ENCODE data around the gene KIAA1671.

The KIAA1671 gene

DNA sequence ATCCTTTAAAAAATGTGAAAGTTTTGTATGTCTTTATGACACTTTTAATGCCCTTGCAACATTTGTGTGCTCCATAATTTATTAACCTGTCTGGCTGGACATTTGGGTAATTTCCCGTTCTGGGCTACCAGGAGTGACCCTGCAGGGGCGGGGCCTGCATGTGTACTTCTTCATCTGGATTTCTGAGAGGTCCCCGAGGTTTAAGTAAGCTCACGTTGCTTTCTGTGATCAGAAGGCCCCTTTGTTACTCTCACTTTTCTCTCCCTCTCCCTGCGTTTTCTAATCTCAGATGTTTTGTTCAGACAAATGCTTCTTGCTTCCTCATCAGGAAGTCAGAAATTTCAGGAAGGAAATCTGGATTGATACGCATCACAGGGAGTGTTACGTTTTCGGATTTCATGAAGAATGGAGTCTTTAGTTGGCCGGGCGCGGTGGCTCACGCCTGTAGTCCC is 168.3 kb downstream of the KIAA1671 start:
- DNase-seq = no peak

DNA sequence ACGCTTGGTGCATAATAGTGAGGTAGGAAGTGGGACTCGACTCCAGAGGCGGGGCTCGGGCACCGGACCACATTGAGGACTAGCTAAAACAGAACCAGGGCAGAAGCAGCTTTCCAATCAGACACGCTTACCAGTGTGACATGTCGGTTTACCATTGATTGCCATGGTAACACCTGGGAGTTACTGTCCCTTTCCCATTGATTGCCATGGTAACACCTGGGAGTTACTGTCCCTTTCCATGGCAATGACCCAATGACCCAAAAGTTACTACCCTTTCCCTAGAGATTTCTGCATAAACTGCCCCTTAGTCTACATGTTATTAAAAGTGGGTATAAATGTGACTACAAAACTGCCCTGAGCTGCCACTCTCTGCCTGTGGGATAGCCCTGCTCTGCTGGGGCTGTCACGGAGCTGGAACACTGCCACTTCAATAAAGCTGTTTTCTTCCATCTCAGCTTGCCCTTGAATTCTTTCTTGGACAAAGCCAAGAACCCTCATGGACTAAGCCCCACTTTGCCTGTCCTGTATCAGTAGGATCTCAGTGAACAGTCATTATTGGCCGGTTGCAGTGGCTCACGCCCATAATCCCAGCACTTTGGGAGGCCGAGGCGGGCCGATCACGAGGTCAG is 169.7 kb downstream of the KIAA1671 start:
- DNase-seq = no peak

DNA sequence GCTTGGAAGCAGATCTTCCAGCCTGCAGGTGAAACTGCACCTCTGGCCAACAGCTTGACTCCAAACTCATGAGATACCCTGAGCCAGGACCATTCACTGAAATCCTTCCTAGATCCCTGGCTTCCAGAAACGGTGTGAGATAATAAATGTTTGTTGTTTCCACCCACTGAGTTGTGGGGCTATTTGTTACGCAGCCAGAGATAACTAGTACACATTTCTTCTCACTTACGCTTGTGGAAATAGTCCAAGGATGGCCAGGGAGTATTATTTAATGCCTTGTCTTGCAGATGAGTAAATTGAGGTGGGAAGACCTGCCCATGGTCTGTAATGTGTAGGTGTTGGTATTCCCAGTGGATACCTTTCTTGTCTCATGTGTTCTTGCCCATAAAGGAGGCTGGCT is 171.2 kb downstream of the KIAA1671 start:
- DNase-seq = no peak

DNA sequence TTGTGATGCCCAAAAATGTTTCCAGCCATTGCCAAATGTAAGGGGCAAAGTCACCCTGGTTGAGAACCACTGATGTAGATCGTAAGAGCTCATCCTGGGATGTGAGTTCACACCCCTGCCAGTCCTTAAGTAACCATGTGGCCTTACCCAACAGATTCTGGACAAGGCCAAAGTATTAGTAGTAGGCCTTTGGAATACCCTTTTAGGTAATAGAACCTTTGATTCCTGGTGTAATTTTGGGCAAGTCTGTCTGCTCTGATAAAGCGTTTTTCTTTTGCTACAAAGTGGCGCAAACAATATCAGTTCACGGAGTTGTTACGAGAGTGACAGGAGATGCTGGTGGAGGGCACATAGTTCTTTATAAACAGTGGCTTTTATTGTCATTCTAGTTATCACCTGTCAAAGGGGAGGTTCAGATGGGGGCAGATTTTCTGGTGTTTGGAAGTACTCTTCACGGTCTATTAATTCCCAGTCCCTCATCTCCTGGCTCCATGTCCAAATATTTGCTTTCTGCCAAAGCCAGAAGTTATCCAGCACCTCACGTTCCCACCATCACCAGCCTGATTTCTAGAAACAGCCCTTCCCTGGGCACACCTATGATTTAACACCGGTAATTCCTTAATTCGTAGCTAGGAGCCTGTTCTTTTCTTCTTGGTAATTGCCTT is 173.3 kb downstream of the KIAA1671 start:
- DNase-seq = peak; percentile 85

DNA sequence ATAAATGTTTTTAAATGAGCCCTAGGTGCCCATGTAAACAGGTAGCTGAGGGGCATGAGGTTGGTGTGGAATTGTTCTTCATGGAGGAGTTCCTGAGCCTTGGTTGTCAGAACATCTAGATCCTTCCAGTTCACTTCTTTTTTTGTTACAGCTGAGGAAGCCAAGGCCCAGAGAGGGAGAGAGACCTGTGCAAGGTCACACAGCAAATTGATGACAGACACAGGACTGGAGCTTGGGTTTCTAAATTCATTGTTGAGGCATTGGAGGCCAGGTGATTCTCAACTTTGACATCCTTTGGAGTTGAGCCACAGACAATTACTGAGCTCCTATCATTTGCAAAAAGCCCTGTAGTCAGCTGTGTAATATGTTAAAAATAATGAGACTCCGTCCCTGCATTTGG is 174.0 kb downstream of the KIAA1671 start:
- DNase-seq = no peak

DNA sequence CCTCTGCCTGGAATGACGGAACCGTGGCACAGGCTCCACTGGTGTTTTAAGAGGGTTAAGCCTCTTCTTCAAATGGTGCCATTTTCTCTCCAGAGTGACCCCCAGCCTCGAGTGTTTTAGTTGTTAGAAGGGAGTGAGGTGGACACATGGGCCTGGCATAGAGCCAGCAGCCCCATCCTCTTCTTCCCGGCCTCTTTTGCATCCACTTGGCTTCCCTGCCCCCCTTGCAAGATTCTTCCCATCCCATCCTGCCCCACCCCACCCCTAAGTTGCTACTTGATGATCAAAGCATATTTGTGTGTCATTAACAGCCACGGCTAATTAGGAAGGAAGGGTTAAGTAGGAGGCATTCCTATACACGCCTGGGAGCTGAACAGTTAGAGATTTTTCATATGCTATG is 174.8 kb downstream of the KIAA1671 start:
- no peak for DNase-seq

DNA sequence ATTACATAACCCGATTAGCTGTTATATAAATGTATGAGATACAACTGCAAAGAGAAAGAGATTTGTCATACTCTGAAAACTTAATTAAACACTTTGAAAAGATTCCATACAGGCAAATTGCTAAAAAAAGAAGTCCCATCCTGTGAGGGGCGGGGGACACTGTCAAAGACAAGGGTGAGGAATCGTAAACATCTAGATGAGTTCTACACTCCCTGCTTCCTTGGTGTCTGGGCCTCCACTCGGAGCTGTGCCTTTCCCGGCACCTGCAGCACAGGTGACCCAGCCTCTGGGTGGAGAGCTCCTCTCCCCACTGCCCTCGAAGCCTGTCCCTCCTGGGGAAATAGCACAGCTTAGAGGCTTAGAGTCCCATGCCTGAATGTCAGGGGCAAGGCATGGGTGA is 177.9 kb downstream of the KIAA1671 start:
- no peak for DNase-seq

DNA sequence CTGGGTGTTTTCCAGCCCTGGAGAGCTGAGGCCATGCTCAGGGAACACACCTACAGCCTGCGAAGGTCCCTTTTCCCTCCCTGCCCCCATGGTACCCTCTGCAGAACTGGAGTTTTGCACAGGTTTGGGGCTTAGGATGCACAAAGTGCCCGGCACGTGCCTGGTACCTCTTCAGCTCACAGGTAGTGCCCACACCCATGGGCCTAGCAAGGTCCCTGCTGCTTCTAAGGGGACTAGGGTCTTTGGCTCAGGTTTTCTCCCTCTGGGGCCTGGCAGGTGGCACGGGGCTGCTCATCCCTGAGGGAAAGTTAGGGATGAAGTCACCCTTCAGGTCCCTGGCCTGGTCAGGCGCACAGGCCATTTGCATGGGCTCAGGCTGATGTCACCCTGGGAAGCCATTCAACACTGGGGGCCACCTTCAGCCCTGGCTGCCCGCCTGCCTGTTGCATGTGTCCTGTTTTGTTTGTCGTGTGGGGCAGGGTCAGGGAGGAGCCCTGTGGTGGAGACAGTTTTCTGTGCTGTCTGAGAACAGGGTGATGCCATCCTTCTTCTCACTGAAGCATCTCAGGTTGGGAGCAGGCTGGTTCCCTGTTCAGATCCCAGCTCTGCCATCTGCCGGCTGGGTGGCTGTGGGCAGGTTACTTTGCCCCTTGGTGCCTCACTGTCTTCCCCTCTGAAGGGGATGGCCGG is 178.8 kb downstream of the KIAA1671 start:
- no peak for DNase-seq

DNA sequence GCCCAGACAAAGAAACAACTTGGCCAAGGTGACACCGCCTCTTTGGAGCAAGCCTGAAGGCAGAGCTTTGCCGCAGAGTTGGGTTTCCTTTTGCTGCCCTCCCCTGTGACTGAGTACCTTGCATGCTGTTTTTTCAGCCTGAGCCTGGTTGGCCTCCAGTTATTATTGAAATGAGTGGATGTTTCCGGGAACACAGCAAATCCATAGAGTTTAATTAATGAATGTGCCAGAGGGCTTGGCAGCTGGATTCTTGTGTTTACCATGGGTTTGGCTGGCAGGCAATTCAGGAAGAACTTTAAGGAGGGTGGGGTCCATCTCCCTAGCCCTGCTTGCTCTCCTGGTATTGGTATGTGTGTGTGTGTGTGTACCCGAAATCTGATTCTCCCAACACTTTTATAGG is 181.5 kb downstream of the KIAA1671 start:
- DNase-seq = peak; percentile 72

DNA sequence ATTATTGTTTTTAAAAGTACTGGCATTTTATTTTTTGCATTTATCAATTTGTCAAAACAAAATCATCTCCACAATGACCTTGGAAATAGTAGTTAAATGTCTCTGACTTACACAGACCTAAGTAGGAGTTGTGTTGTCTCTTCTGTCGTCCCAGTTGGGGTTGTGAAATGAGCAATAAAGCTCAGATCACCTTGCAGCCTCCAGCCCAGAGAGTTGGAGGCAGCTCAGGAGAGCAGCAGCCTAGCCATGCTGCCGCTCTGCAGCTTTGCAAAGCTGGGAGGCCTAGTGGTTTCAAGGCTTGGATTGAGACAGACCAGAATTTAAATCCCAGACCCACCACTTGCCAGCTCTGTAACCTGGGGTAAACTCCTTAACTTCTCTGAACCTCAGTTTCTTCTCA is 181.9 kb downstream of the KIAA1671 start:
- DNase-seq = no peak

DNA sequence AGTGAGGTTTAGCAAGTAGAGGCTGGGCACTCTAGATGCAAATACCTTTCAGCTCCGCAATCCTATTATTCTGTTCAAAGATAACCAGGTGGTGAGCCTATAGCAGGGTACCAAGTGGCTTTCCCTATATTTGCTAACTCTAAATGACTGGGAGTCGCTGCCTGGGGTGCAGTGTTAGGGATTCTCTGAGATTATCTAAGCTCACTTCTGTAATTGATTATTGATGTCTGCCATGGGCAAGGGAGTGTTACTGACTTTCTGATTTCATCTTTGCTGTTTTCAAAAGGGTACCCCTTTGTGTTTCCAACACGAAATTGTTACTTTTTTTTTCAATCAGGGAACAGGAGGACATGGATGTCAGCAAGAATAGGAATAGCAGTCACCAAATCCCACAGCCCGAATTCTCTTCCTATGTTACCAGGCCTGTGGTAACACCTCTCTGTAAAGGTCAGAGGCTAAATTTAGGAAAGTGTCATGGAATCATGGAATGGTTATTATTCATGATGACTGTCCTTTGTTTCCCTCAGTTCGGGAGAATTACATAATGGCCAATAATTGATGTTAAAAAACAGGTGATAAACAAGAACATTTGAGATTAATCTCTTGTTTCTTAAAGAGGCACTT is 184.5 kb downstream of the KIAA1671 start:
- no peak for DNase-seq

DNA sequence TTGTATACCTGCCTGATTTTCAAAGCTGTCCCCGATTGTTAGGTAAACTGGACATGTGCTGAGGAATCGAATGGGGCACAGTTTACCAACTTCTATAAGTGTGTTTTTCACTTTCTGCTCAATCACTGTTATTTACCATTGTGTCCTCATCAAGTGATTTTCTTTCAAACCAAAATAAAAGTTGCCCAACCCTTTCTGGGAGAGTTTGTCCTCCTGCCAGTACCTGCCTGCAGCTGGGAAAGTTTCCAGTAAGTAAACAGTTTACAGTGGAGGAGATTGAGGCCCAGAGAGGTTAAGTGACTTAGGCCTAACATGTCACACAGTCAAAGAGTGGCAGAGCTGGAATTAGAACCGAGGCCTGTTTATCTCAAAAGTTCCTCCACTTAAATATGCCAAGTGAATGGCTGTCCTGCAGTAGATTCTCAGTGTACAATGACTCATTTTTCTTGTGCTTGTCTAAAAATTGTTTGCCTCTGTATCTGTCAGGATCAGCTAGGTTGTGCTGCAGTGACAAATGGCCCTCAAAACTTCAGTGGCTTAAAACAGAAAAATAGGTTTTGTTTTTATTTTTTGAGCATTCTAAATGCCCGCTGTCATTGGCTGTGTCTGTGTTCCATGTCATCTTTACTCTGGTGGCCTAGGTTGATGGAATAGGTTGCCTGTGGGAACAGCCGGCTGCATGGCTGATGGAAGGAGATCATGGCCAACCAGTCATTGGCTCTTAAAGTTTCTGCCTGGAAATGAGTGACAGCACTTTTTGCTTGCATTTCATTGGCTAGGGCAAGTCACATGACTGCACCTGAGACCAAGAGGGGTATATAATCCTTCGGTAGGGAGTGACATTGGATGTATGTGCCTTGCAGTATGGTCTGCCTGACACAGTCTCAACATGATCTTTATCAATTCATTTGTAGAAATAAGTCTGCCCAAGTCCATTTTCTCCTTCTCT is 185.3 kb downstream of the KIAA1671 start:
- no peak for DNase-seq

DNA sequence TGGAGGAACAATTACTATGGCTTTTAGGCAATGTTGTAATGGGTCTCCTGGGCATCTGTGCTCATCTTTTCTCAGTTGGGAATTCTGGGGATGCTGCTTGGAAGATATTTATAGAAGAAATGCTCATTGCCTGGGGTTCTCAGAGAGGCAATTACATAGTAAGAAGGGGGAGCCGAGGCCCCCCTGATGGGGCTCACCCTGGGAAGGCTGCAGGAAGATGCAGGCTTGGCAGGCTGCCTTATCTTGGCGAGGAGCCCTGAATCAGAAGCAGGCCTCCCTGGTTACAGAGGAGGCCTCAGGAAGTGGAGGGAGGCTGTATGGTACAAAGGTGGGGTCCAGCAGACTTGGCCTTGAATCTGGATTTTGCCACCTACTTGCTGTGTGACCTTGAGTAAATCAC is 186.5 kb downstream of the KIAA1671 start:
- peak; percentile 8 for DNase-seq

DNA sequence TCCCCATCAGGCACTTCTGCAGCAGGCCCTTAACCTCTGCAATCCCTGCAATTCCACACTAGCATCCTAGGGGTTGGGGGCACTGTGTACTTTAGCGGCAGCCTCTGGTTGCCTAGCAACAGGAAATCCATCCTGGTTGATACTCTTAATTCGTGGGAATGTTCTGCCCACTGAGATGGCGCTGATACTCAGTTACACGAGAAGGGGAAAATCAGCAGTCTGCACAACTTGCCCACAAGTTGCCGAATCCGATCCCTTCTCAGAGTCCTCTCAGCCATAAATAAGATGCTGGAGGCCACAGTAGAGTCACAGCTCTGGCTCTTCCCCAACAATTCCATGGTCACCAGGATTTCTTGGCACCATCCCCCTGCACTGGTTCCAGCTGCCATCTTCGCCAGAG is 189.6 kb downstream of the KIAA1671 start:
- no peak for DNase-seq

DNA sequence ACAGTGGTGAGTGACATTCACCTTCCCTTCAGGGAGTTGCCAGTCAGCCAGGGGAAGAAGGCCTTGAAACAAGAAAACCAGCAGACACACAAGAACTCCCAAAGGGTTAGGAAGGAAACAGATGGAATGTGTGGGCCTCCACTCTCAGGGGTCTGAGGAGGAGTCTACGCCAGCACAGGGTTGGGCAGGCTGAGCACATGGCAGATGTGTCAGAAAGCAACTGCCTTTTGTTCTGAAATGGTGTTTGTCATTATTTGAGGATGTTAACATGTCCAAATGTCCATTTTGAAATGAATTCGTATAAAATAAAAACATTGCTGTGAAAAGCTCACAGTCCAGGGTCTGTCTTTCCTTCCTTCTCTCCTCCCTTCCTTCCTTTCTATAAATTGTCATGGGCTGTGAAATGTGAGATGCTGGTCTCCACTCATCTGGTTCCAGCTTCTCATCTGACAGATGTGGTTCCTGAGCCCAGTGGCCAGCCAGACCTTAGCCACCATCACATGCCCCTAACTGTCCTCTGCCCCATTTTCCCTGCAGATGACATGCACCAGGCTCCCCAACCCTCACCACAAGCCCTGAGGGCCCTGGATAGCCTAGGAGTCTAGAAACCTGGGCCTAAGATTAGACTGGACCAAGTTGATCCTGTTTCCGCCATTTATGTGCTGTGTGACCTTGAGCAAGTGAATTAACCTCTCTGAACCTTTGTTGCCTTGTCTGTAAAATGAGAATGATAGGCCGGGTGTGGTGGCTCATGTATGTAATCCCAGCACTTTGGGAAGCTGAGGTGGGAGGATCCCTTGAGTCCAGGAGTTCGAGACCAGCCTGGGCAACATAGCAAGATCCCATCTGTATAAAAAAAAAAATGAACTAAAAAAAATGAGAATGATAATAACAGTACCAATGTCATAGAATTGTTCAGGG is 190.9 kb downstream of the KIAA1671 start:
- DNase-seq = no peak

DNA sequence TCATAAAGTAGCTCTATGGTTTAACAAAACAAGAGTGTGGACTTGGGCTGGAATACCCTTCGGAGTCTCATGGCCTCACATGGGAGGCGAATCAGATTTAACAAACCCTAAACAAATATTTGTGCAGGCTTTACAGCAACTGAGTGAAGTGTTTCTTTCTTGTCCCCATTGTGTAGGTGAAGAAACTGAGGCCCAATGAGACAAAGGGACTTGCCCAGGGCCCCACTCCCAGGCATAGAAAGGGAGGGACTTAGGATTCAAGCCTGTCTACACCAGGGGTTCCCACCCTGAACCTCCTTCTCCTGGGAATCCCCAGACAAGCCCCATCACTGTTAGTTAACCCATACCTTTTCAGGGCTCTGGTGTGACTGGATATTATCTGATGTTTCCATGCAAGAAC is 192.0 kb downstream of the KIAA1671 start:
- no peak for DNase-seq

DNA sequence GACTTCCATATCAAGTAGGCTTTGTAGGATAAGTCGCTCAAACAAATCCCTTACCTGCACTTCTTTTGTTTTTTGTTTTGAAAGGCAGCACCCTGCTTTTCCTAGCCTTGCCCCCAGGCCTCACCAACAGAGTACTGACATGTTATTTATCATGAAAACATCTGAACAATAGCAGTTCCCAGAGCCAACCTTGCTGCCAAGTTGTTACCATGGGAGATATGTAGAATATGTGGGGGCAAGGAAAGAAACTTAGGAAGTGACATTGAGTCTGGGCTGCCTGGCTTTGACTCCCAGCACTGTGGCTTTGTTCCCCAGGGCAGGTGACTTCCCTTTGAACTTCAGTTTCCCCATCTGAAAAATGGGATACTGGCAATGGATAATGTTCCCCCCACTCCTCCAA is 193.8 kb downstream of the KIAA1671 start:
- DNase-seq = no peak

DNA sequence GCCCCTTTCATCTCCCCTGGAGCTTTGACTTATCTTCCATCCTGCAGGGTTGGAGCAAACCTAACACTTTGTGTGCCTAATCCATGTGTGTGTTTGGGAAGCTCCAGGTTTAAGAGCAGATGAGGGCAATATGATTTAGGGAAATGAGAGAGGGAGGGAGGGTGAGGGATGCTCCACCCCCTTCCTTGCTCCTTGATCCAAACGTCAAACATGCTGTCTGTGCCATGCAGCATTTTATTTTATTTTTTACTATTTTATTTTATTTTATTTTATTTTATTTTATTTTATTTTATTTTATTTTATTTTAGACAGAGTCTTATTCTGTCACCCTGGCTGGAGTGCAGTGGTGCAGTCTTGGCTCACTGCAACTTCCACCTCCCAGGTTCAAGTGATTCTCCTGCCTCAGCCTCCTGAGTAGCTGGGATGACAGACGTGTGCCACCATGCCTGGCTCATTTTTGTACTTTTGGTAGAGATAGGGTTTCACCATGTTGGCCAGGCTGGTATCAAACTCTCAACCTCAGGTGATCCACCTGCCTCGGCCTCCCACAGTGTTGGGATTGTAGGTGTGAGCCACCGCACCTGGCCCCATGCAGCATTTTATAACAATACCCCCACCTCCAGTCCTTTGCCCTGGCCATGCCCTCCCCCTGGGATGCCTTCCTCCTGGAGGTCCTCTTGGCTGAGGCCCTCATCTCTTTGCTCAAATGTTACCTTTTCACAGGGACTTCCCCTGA is 194.6 kb downstream of the KIAA1671 start:
- DNase-seq = no peak

DNA sequence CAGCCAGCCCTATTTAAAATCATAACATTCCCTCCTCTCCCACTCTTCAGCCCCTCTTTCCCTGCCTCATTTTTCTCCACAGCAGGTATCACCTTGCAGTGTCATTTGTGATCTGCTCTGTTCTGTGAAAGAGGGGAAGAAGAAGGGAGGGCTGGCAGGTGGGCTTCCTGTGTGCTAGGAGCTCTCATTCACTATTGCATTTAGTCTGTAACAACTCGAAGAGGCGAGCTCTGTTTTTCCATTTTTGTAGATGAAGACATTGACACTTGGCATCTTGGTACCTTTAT is 195.1 kb downstream of the KIAA1671 start:
- DNase-seq = no peak

DNA sequence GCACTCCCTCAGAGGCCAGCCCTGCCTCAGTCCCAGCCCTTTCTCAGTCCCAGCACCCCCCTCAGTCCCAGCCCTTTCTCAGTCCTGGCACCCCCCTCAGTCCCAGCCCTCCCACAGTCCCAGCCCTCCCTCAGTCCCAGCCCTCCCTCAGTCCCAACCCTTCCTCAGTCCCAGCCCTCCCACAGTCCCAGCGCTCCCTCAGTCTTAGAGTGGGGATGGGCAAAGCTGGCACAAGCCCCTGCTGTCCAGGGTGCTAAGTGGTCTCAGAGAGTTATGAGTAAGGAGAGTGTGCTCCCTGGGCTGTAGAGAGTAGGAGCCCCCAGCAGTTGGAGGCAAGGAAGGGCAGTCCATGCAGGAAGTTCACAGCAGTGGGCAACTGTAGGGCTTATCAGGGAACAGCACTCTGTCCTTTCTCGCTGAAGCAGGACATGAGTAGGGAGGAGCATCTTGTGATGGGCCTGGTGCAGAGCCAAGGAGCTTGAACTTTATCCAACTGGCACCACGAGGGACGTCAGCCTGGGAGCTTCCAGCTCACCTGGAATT is 195.7 kb downstream of the KIAA1671 start:
- DNase-seq = peak; percentile 15

DNA sequence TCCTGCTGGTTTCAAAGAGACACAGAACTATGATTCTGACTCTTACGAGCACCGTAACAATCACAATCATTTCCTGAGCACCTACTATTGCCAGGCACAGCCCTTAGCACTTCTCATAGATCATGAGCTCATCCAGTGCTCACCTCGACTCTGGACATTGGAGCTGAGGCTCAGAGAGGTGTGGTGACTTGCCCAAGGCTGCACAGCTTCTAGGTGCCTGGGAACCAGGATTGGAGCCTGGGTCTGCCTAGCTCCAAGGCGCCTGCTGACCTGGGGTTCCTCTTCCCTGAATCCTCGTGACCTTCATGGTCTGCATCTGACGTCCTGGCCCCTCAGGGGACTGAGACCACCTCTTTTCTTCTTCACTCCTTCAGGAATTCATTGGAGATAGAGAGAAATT is 196.5 kb downstream of the KIAA1671 start:
- DNase-seq = no peak
